ENCODE measurements around the gene LEUTX. TPM values are rescaled to one million over a fixed set of nuclear protein-coding genes. Genes with fewer than 3 reads are reported as not detected.
"Not testable (repeated sequence)": the region's sequence is repeated elsewhere in the genome, so short reads cannot be mapped to it uniquely, and the experiment has no call there.

The LEUTX gene
- total and polyA plus RNA-seq, 4 donors = not detected

DNA sequence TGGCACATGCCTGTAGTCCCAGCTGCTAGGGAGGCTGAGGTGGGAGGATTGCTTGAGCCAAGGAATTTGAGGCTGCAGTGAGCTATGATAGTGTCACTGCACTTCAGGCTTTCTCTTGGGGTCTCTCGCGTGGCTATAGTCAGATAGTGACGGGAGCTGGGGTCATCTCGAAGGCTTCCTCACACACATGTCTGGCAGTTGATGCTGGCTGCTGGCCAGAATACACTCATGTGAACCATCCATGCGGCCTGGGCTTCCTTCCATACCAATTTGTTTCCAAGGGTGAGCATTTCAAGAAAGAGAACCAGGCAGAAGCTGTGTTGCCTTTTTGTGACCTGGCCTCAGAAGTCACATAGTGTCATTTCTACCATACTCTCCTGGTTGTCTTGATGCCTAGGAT, 26.4 kb downstream of the LEUTX start (continued):
- TF ChIP-seq, protein P1, sequence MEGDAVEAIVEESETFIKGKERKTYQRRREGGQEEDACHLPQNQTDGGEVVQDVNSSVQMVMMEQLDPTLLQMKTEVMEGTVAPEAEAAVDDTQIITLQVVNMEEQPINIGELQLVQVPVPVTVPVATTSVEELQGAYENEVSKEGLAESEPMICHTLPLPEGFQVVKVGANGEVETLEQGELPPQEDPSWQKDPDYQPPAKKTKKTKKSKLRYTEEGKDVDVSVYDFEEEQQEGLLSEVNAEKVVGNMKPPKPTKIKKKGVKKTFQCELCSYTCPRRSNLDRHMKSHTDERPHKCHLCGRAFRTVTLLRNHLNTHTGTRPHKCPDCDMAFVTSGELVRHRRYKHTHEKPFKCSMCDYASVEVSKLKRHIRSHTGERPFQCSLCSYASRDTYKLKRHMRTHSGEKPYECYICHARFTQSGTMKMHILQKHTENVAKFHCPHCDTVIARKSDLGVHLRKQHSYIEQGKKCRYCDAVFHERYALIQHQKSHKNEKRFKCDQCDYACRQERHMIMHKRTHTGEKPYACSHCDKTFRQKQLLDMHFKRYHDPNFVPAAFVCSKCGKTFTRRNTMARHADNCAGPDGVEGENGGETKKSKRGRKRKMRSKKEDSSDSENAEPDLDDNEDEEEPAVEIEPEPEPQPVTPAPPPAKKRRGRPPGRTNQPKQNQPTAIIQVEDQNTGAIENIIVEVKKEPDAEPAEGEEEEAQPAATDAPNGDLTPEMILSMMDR (IDR thresholded peaks at IDR 0.05; ENCODE audit: low read depth, low read length, missing input control) = no peak
- no peak for TF ChIP-seq FOXA2 (IDR thresholded peaks at IDR 0.05)

DNA sequence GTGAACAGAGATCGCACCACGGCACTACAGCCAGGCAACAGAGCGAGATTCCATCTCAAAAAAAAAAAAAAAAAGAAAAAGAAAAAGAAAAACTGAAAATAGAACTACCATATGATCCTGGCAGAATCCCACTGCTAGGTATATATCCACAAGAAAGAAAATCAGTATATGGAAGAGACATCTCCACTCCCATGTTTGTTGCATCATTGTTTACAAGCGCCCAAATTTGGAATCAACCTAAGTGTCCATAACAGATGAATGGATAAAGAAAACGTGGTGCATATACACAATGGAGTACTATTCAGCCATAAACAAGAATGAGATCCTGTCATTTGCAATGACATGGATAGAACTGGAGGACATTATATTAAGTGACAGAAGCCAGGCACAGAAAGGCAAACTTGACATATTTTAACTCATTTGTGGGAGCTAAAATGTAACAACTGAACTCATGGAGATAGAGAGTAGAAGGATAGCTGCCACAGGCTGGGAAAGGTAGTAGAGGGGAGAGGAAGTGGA, 29.3 kb downstream of the LEUTX start:
- Histone ChIP-seq H3K9ac (ENCODE audit: low read depth in 1 of 2, low read length in 2 of 2) (no peak overlapping the region), H3K36me3 (ENCODE audit: control insufficient read depth in 4 of 4, insufficient read depth in 3 of 4, low read depth in 1 of 4, low read length in 3 of 4) (no peaks in the 10 kb centered on the region), H3K27me3 (ENCODE audit: control insufficient read depth in 4 of 4, insufficient read depth in 4 of 4, low read length in 3 of 4) (peaks cover 0 to 2% (median 0%) of the 10 kb centered on the region in 4 donors), H3K27ac (ENCODE audit: low read depth in 1 of 2, low read length in 2 of 2) (no peak overlapping the region), H3K4me1 (ENCODE audit: control insufficient read depth in 4 of 4, insufficient read depth in 4 of 4, low read length in 3 of 4) (no peaks in the 10 kb centered on the region), H3K9me3 (ENCODE audit: control insufficient read depth in 4 of 4, low read length in 3 of 4) (no peaks in the 10 kb centered on the region), H3K4me3 (ENCODE audit: low read depth in 1 of 3, low read length in 3 of 3) (no peak overlapping the region)
- DNase-seq (ENCODE audit: low spot score) = no peak
- no peak for TF ChIP-seq JUND (IDR thresholded peaks at IDR 0.05)
- TF ChIP-seq, protein P2, sequence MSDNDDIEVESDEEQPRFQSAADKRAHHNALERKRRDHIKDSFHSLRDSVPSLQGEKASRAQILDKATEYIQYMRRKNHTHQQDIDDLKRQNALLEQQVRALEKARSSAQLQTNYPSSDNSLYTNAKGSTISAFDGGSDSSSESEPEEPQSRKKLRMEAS (IDR thresholded peaks at IDR 0.05) = no peak
- 70% methylated on average over 5 of the region's 5 CpGs for WGBS

DNA sequence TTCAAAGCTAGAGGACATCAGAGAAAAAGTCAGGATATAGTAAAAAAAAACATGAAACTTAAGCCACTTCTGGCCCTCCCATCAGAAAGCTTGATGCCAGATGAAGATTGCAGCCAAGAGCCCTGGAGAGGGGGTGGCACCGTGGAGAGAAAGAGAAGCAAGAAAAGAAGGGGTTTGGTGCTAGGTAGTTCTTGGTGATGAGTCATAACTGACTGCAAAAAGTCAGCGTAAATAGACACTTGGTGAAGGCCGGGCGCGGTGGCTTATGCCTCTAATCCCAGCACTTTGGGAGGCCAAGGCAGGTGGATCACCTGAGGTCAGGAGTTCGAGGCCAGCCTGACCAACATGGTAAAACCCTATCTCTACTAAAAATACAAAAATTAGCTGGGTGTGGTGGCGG, 30.0 kb downstream of the LEUTX start:
- H3K27ac ChIP-seq (ENCODE audit: low read depth in 1 of 2, low read length in 2 of 2); DNase-seq (ENCODE audit: low spot score); H3K4me3 ChIP-seq (ENCODE audit: low read depth in 1 of 3, low read length in 3 of 3); H3K9ac ChIP-seq (ENCODE audit: low read depth in 1 of 2, low read length in 2 of 2); H3K27me3 ChIP-seq (ENCODE audit: control insufficient read depth in 4 of 4, insufficient read depth in 4 of 4, low read length in 3 of 4); H3K36me3 ChIP-seq (ENCODE audit: control insufficient read depth in 4 of 4, insufficient read depth in 3 of 4, low read depth in 1 of 4, low read length in 3 of 4); H3K4me1 ChIP-seq (ENCODE audit: control insufficient read depth in 4 of 4, insufficient read depth in 4 of 4, low read length in 3 of 4); H3K9me3 ChIP-seq (ENCODE audit: control insufficient read depth in 4 of 4, low read length in 3 of 4): not testable (repeated sequence)
- 91% methylated on average over 7 of the region's 7 CpGs for WGBS

DNA sequence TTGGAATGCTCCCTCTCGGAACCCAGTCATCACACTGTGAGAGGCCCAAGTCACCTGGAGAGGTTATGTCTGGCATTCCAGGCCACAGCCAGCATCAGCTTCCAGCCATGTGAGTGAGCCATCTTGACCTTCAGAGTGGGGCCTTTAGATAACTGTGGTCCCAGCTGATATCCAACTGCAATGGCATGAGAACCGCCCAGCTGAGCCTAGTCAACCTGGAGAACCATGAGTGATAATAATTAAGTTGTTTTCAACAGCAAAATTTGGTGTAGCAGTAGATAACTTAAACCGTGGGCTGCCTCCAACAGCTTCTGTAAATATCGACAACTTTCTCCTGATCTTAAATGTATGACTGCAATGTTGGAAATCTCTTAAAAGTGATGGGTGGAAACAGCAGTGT, 30.7 kb downstream of the LEUTX start:
- H3K27me3 ChIP-seq (ENCODE audit: control insufficient read depth in 4 of 4, insufficient read depth in 4 of 4, low read length in 3 of 4) = no peaks in the 10 kb centered on the region
- H3K27ac ChIP-seq (ENCODE audit: low read depth in 1 of 2, low read length in 2 of 2) = no peak overlapping the region
- no peak overlapping the region for H3K4me3 ChIP-seq (ENCODE audit: low read depth in 1 of 3, low read length in 3 of 3)
- H3K4me1 ChIP-seq (ENCODE audit: control insufficient read depth in 4 of 4, insufficient read depth in 4 of 4, low read length in 3 of 4) = no peaks in the 10 kb centered on the region
- DNase-seq (ENCODE audit: low spot score) = no peak
- H3K9ac ChIP-seq (ENCODE audit: low read depth in 1 of 2, low read length in 2 of 2) = no peak overlapping the region
- TF ChIP-seq HNF4A (conservative IDR thresholded peaks at IDR 0.05) = no peak
- no peak for TF ChIP-seq RAD21 (IDR thresholded peaks at IDR 0.05)
- TF ChIP-seq, protein P1 (IDR thresholded peaks at IDR 0.05; ENCODE audit: low read depth, low read length, missing input control) = no peak
- TF ChIP-seq, protein P3, sequence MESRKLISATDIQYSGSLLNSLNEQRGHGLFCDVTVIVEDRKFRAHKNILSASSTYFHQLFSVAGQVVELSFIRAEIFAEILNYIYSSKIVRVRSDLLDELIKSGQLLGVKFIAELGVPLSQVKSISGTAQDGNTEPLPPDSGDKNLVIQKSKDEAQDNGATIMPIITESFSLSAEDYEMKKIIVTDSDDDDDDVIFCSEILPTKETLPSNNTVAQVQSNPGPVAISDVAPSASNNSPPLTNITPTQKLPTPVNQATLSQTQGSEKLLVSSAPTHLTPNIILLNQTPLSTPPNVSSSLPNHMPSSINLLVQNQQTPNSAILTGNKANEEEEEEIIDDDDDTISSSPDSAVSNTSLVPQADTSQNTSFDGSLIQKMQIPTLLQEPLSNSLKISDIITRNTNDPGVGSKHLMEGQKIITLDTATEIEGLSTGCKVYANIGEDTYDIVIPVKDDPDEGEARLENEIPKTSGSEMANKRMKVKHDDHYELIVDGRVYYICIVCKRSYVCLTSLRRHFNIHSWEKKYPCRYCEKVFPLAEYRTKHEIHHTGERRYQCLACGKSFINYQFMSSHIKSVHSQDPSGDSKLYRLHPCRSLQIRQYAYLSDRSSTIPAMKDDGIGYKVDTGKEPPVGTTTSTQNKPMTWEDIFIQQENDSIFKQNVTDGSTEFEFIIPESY (IDR thresholded peaks at IDR 0.05) = no peak
- TF ChIP-seq, protein P4, sequence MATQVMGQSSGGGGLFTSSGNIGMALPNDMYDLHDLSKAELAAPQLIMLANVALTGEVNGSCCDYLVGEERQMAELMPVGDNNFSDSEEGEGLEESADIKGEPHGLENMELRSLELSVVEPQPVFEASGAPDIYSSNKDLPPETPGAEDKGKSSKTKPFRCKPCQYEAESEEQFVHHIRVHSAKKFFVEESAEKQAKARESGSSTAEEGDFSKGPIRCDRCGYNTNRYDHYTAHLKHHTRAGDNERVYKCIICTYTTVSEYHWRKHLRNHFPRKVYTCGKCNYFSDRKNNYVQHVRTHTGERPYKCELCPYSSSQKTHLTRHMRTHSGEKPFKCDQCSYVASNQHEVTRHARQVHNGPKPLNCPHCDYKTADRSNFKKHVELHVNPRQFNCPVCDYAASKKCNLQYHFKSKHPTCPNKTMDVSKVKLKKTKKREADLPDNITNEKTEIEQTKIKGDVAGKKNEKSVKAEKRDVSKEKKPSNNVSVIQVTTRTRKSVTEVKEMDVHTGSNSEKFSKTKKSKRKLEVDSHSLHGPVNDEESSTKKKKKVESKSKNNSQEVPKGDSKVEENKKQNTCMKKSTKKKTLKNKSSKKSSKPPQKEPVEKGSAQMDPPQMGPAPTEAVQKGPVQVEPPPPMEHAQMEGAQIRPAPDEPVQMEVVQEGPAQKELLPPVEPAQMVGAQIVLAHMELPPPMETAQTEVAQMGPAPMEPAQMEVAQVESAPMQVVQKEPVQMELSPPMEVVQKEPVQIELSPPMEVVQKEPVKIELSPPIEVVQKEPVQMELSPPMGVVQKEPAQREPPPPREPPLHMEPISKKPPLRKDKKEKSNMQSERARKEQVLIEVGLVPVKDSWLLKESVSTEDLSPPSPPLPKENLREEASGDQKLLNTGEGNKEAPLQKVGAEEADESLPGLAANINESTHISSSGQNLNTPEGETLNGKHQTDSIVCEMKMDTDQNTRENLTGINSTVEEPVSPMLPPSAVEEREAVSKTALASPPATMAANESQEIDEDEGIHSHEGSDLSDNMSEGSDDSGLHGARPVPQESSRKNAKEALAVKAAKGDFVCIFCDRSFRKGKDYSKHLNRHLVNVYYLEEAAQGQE (IDR thresholded peaks at IDR 0.05) = no peak
- TF ChIP-seq YY1 (IDR thresholded peaks at IDR 0.05) = no peak
- no peak for TF ChIP-seq TAF1 (conservative IDR thresholded peaks at IDR 0.05)
- TF ChIP-seq SP1 (IDR thresholded peaks at IDR 0.05) = no peak
- no peak for TF ChIP-seq HNF4G (IDR thresholded peaks at IDR 0.05)
- no peak for TF ChIP-seq EGR1 (IDR thresholded peaks at IDR 0.05; ENCODE audit: low read depth in 2 of 2)
- TF ChIP-seq NR2F2 (IDR thresholded peaks at IDR 0.05) = no peak
- TF ChIP-seq RXRA (IDR thresholded peaks at IDR 0.05) = no peak
- no peak for TF ChIP-seq GABPA (IDR thresholded peaks at IDR 0.05 in 1 of 2, conservative IDR thresholded peaks at IDR 0.05 in 1 of 2)
- TF ChIP-seq, protein P2 (IDR thresholded peaks at IDR 0.05) = no peak
- no peak for TF ChIP-seq FOXA1 (IDR thresholded peaks at IDR 0.05)
- WGBS = 92% methylated on average over 4 of the region's 4 CpGs
- no peaks in the 10 kb centered on the region for H3K9me3 ChIP-seq (ENCODE audit: control insufficient read depth in 4 of 4, low read length in 3 of 4)
- H3K36me3 ChIP-seq (ENCODE audit: control insufficient read depth in 4 of 4, insufficient read depth in 3 of 4, low read depth in 1 of 4, low read length in 3 of 4) = no peaks in the 10 kb centered on the region

Measured in liver (tissue), 9 donors.